Right atrium auricular region (tissue), 2 donors: ENCODE data around the gene UNC5C. TPM values are rescaled to one million over a fixed set of nuclear protein-coding genes. Genes with fewer than 3 reads are reported as not detected.
A peak's percentile ranks its signal among the peaks of the same experiment; 100 is the strongest.

Source experiments
- DNase-seq: peaks from one replicate; pipeline ENCODE4 v3.0.0-alpha.2; 2019; ENCODE audit warnings: low spot score
- H3K27ac ChIP-seq, 2 donors: fragments of 200-600 bp; sonication (generic); 1 replicate in 1 of 2; 2 replicates in 1 of 2; pipeline ENCODE4 v1.5.1; 2016 to 2019
- H3K27me3 ChIP-seq, 2 donors: fragments of 200-600 bp; sonication (generic); one replicate each; pipeline versions ENCODE4 v1.5.1 to v1.6.0; 2017 to 2019
- H3K36me3 ChIP-seq: fragments of 200-600 bp; sonication (generic); one replicate; pipeline ENCODE4 v1.5.1; 2016
- H3K4me1 ChIP-seq, 2 donors: fragments of 200-600 bp; sonication (generic); one replicate each; pipeline versions ENCODE4 v1.5.1 to v1.6.0; 2017 to 2019
- H3K4me3 ChIP-seq, 2 donors: fragments of 200-600 bp; sonication (generic); 1 replicate in 1 of 2; 2 replicates in 1 of 2; pipeline ENCODE4 v1.5.1; 2017 to 2019; ENCODE audit warnings: mild to moderate bottlenecking in 1 of 2, moderate library complexity in 1 of 2
- H3K9me3 ChIP-seq, 2 donors: fragments of 200-600 bp; sonication (generic); one replicate each; pipeline ENCODE4 v1.5.1; 2019
- CTCF ChIP-seq, 2 donors: fragments of 200-600 bp; sonication (generic); IDR thresholded peaks; one replicate each; pipeline ENCODE4 v1.5.1; 2019; ENCODE audit warnings: antibody characterized with exemption in 2 of 2
- total RNA-seq, 2 donors: library from RNA; depleted of rRNA; stranded (reverse); fragments of >200 nt; gene quantifications; one replicate each; pipeline ENCODE4 v1.1.0, GENCODE V29; 2016

The UNC5C gene
- total RNA-seq, 2 donors from 2014 or later = 3.8 to 4.6 TPM

GRCh38 chr4:95544113-95545103, 4.4 kb downstream of the UNC5C start:
- TF ChIP-seq CTCF (IDR thresholded peaks at IDR 0.05) = peak in 1 of 2 donors; percentile 8
- Histone ChIP-seq H3K36me3 (no peaks in the 10 kb centered on the region), H3K9me3 (no peaks in the 10 kb centered on the region), H3K27me3 (peaks cover 0 to 5% of the 10 kb centered on the region in 2 donors), H3K4me3 (peak overlapping the region in 1 of 2 donors; percentile 12), H3K27ac (peak overlapping the region; percentile 50 to 58), H3K4me1 (peaks cover 0 to 18% of the 10 kb centered on the region in 2 donors)
- DNase-seq = no peak

GRCh38 chr4:95541889-95542607, 6.7 kb downstream of the UNC5C start:
- H3K27me3 ChIP-seq = no peaks in the 10 kb centered on the region
- no peaks in the 10 kb centered on the region for H3K9me3 ChIP-seq
- no peak overlapping the region for H3K4me3 ChIP-seq
- DNase-seq = no peak
- H3K36me3 ChIP-seq = no peaks in the 10 kb centered on the region
- TF ChIP-seq CTCF (IDR thresholded peaks at IDR 0.05) = no peak
- H3K27ac ChIP-seq = peak overlapping the region; percentile 38 to 58
- H3K4me1 ChIP-seq = no peaks in the 10 kb centered on the region

- DNase-seq = no peak
- Histone ChIP-seq H3K27ac (peak overlapping the region; percentile 19 to 58), H3K36me3 (no peaks in the 10 kb centered on the region), H3K9me3 (no peaks in the 10 kb centered on the region), H3K27me3 (no peaks in the 10 kb centered on the region), H3K4me3 (no peak overlapping the region), H3K4me1 (no peaks in the 10 kb centered on the region)
- TF ChIP-seq CTCF (IDR thresholded peaks at IDR 0.05) = no peak
Measured at GRCh38 chr4:95541094-95541493, 7.7 kb downstream of the UNC5C start.

GRCh38 chr4:95540227-95540626, 8.5 kb downstream of the UNC5C start:
- peak overlapping the region; percentile 39 to 71 for H3K27ac ChIP-seq
- TF ChIP-seq CTCF (IDR thresholded peaks at IDR 0.05) = no peak
- H3K36me3 ChIP-seq = no peaks in the 10 kb centered on the region
- peak overlapping the region in 1 of 2 donors; percentile 4 for H3K4me3 ChIP-seq
- no peaks in the 10 kb centered on the region for H3K4me1 ChIP-seq
- H3K9me3 ChIP-seq = no peaks in the 10 kb centered on the region
- no peaks in the 10 kb centered on the region for H3K27me3 ChIP-seq
- DNase-seq = no peak

GRCh38 chr4:95539106-95539505, 9.7 kb downstream of the UNC5C start:
- H3K4me3 ChIP-seq = no peak overlapping the region
- TF ChIP-seq CTCF (IDR thresholded peaks at IDR 0.05) = no peak
- peak overlapping the region; percentile 39 to 71 for H3K27ac ChIP-seq
- H3K36me3 ChIP-seq = no peaks in the 10 kb centered on the region
- no peaks in the 10 kb centered on the region for H3K4me1 ChIP-seq
- no peak for DNase-seq
- no peaks in the 10 kb centered on the region for H3K27me3 ChIP-seq
- H3K9me3 ChIP-seq = no peaks in the 10 kb centered on the region
